GM12878 (cell line): ENCODE data around the gene PAM16. TPM values are rescaled to one million over a fixed set of nuclear protein-coding genes. Genes with fewer than 3 reads are reported as not detected.
A peak's percentile ranks its signal among the peaks of the same experiment; 100 is the strongest.

Experiments
- ATAC-seq: fragments of 200-7000 bp; cut with Tn5 transposase; 3 replicates; pipeline ENCODE4 v1.9.1; 2020; ENCODE audit warnings: mild to moderate bottlenecking, moderate library complexity
- BruUV-seq: library from RNA; stranded (reverse); fragments of 400-500 nt; replicated peaks from 2 replicates; lab custom pipeline; 2021; lab: Mats Ljungman, UMichigan
- CTCF ChIA-PET: fragments of 300-600 bp; sonication (Branson Sonifier 250); formaldehyde crosslinking; extraction: SDS; loops from one replicate; lab custom pipeline; 2021; ENCODE audit warnings: inconsistent platforms; lab: Yijun Ruan, JAX
- POLR2A ChIA-PET: fragments of 350-600 bp; formaldehyde crosslinking; extraction: SDS; loops from one replicate; lab custom pipeline; 2021; ENCODE audit warnings: inconsistent platforms; lab: Charles Lee
- RAD21 ChIA-PET: fragments of 300-600 bp; sonication (Branson Sonifier 250); formaldehyde crosslinking; loops from one replicate; lab custom pipeline; 2023; ENCODE audit warnings: antibody characterized with exemption; ENCODE audit not compliant: unreplicated experiment; lab: Charles Lee
- SMC1A ChIA-PET: fragments of 300-600 bp; sonication (Branson Sonifier 250); formaldehyde crosslinking; loops from one replicate; lab custom pipeline; 2023; ENCODE audit not compliant: unreplicated experiment, uncharacterized antibody; lab: Charles Lee
- DNase-seq: peaks from one replicate; pipeline ENCODE4 v3.0.0-alpha.2; 2011; ENCODE audit warnings: low read depth, low spot score
- FAIRE-seq: peaks from 3 replicates; lab custom pipeline; 2011; peaks lifted over from hg19 to GRCh38; lab: Jason Lieb, UNC
- H2AFZ ChIP-seq: 2 replicates; pipeline ENCODE4 v1.6.0; 2011; ENCODE audit warnings: low read depth, low read length, control low read depth; ENCODE audit not compliant: control insufficient read depth
- H3K27ac ChIP-seq: 2 replicates; pipeline ENCODE4 v1.5.1; 2011; ENCODE audit warnings: control low read depth; ENCODE audit not compliant: control insufficient read depth, insufficient read depth
- H3K27me3 ChIP-seq, 2 experiments: replicated peaks in 1 of 2; 2 replicates each; pipeline versions ENCODE4 v1.6.0 to v1.6.1; 2011; ENCODE audit warnings: low read length in 1 of 2; ENCODE audit not compliant: control insufficient read depth in 2 of 2, insufficient read depth in 2 of 2
- H3K36me3 ChIP-seq, 2 experiments: 2 replicates each; pipeline ENCODE4 v1.5.1; 2011; ENCODE audit warnings: low read length in 1 of 2; ENCODE audit not compliant: control insufficient read depth in 2 of 2, insufficient read depth in 2 of 2
- H3K4me1 ChIP-seq: 2 replicates; pipeline ENCODE4 v1.6.1; 2011; ENCODE audit warnings: mild to moderate bottlenecking, low read length, moderate library complexity, mixed read lengths; ENCODE audit not compliant: control insufficient read depth, insufficient read depth
- H3K4me2 ChIP-seq: 2 replicates; pipeline ENCODE4 v1.6.0; 2011; ENCODE audit warnings: control low read depth; ENCODE audit not compliant: control insufficient read depth, insufficient read depth
- H3K4me3 ChIP-seq: fragments of 200-600 bp; sonication (generic); 2 replicates; pipeline ENCODE4 v1.5.1; 2016
- H3K79me2 ChIP-seq: 2 replicates; pipeline ENCODE4 v1.6.0; 2011; ENCODE audit warnings: low read length; ENCODE audit not compliant: control insufficient read depth, insufficient read depth
- H3K9ac ChIP-seq: 2 replicates; pipeline ENCODE4 v1.8.0; 2011; ENCODE audit warnings: low read length, control low read depth, mixed read lengths; ENCODE audit not compliant: control insufficient read depth, insufficient read depth
- H3K9me3 ChIP-seq: replicated peaks from 3 replicates; pipeline ENCODE4 v1.5.1; 2011; ENCODE audit warnings: mild to moderate bottlenecking, low read length; ENCODE audit not compliant: control insufficient read depth, insufficient read depth
- H4K20me1 ChIP-seq: 2 replicates; pipeline ENCODE4 v1.6.0; 2011; ENCODE audit not compliant: control insufficient read depth, insufficient read depth
- BHLHE40 ChIP-seq, 2 experiments: fragments of 450-650 bp in 1 of 2; IDR thresholded peaks; 2 replicates each; pipeline ENCODE4 v1.6.1; 2011 to 2017; ENCODE audit warnings: low read depth in 2 of 2, borderline replicate concordance in 1 of 2, improper control_type of control experiment in 1 of 2, low read length in 1 of 2, mild to moderate bottlenecking in 1 of 2
- BMI1 ChIP-seq: fragments of 450-650 bp; IDR thresholded peaks from 2 replicates; pipeline ENCODE4 v1.6.1; 2016; ENCODE audit warnings: mild to moderate bottlenecking, moderate library complexity, borderline replicate concordance
- HCFC1 ChIP-seq: fragments of 150-350 bp; IDR thresholded peaks from 2 replicates; pipeline ENCODE4 v1.6.1; 2014; ENCODE audit warnings: low read length
- POLR2A ChIP-seq: IDR thresholded peaks from 2 replicates; pipeline ENCODE4 v1.6.1; 2011; ENCODE audit warnings: low read depth, mild to moderate bottlenecking, low read length
- RBBP5 ChIP-seq: fragments of 200-600 bp; sonication (generic); conservative IDR thresholded peaks from 2 replicates; pipeline ENCODE4 v1.6.1; 2016
- REST ChIP-seq: IDR thresholded peaks from 2 replicates; pipeline ENCODE4 v1.6.1; 2012; ENCODE audit warnings: mild to moderate bottlenecking, low read depth, low read length
- SMC3 ChIP-seq: IDR thresholded peaks from 2 replicates; pipeline ENCODE4 v1.6.1; 2011; ENCODE audit warnings: low read length, improper control_type of control experiment, borderline replicate concordance
- WGBS: methylation state at CpG from one replicate; pipeline ENCODE4 v1.1.6; 2016; ENCODE audit warnings: low lambda C conversion rate; ENCODE audit not compliant: insufficient replicate concordance, insufficient coverage; ENCODE audit errors: missing lambda C conversion rate; 5-methylcytosine and 5-hydroxymethylcytosine counted together
- in situ Hi-C: fragments of 300-500 bp; cut with MboI; formaldehyde crosslinking; loops from 9 replicates; pipeline ENCODE4 v1.14.3; 2018; ENCODE audit warnings: mixed read lengths
- intact Hi-C: fragments of 100-400 bp; cut with micrococcal nuclease; formaldehyde crosslinking; loops from one replicate; pipeline ENCODE4 v1.14.2; 2022; ENCODE audit not compliant: unreplicated experiment
- polyA plus RNA-seq, 11 experiments: library from polyadenylated mRNA; depleted of rRNA in 4 of 11; unstranded in 6 of 11; stranded (reverse) in 5 of 11; fragments of >200 nt; fragmentation: Nextera tagmentation in 4 of 11; fragmentation: Illumina TruSeq in 1 of 11; extraction: Ambion mirVana in 4 of 11; extraction: Trizol in 1 of 11; gene quantifications; 1 replicate in 1 of 11; 2 replicates in 10 of 11; pipeline versions ENCODE4 v1.2.1 to v1.2.3, GENCODE V29; 2011 to 2016; ENCODE audit warnings: inconsistent platforms in 2 of 11, missing spikeins in 2 of 11, low read depth in 1 of 11
- total RNA-seq, 4 experiments: library from RNA; depleted of rRNA in 3 of 4; stranded (reverse); fragments of >200 nt in 3 of 4; fragmentation: Illumina TruSeq in 1 of 4; extraction: Trizol in 1 of 4; gene quantifications; 2 replicates each; pipeline versions ENCODE4 v1.2.1 to v1.2.3, GENCODE V29; 2013 to 2021

PAM16 gene
- total and polyA plus RNA-seq, 10 of the 15 experiments (the other 5 are each of a cell fraction or from before 2014, with no cell fraction given) = 18.5 to 94.3 (median 51.5) TPM

GRCh38 chr16:4361033-4361943 lies 10.2 kb upstream of the PAM16 start:
- no peak for ATAC-seq
- Histone ChIP-seq H3K4me1 (peaks cover 7% of the 10 kb centered on the region), H3K27ac (no peak overlapping the region), H3K36me3 (peaks cover 4 to 35% of the 10 kb centered on the region in 2 experiments; a peak in 3 of 4 replicates), H4K20me1 (no peaks in the 10 kb centered on the region), H2AFZ (no peak overlapping the region), H3K27me3 (no peaks in the 10 kb centered on the region), H3K4me2 (no peak overlapping the region), H3K79me2 (no peaks in the 10 kb centered on the region), H3K4me3 (no peak overlapping the region), H3K9ac (no peak overlapping the region), H3K9me3 (no peaks in the 10 kb centered on the region)
- DNase-seq = no peak
- FAIRE-seq = no peak
- TF ChIP-seq POLR2A = 0 out of 2 replicates have a peak, but pooled peaks have one; percentile 18
- no peak for TF ChIP-seq HCFC1
- TF ChIP-seq BMI1 = no peak
- no peak for TF ChIP-seq BHLHE40 (IDR thresholded peaks at IDR 0.05; ENCODE audit: borderline replicate concordance in 1 of 2, low read depth in 2 of 2, low read length in 1 of 2)
- RAD21 ChIA-PET = no interaction called here
- intact Hi-C loops = no loop called here
- SMC1A ChIA-PET = no interaction called here
- no TSS peak for BruUV-seq
- CTCF ChIA-PET = interaction anchor here (1.8 kb wide), 1 partner anchor 42 kb away, joined by 5 read pairs; no protein-coding TSS in a partner anchor
- 97% methylated on average over 28 of the region's 28 CpGs for WGBS
- in situ Hi-C loops = loop anchor here (5.0 kb wide), 1 partner anchor 36 kb away; no protein-coding TSS in a partner anchor
- POLR2A ChIA-PET = no interaction called here

DNA sequence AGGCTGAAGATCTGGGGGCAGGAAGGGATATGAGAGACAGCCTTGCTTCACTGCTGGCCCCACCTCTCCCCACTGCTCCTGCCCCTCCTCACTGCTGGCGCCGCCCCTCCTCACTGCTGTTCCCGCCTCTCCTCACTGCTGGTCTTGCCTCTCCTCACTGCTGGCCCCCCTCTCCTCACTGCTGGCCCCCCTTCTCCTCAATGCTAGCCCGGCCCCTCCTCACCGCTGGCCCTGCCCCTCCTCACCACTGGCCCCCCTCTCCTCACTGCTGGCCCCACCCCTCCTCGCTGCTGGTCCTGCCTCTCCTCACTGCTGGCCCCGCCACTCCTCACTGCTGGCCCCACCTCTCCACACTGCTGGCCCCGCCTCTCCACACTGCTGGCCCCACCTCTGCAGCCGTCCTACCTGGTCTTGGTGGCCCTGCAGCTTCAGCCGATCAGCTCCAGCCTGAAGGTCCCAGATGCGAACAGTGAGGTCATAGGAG lies 9.5 kb upstream of the PAM16 start:
- ChIA-PET CTCF (no interaction called here), SMC1A (no interaction called here), POLR2A (no interaction called here), RAD21 (no interaction called here)
- Histone ChIP-seq H3K4me3 (no peak overlapping the region), H4K20me1 (no peaks in the 10 kb centered on the region), H3K27me3 (no peaks in the 10 kb centered on the region), H3K36me3 (peaks cover 4 to 35% of the 10 kb centered on the region in 2 experiments; a peak in 3 of 4 replicates), H3K9ac (no peak overlapping the region), H3K79me2 (no peaks in the 10 kb centered on the region), H3K4me1 (peaks cover 4% of the 10 kb centered on the region), H3K4me2 (no peak overlapping the region), H3K9me3 (no peaks in the 10 kb centered on the region), H2AFZ (no peak overlapping the region), H3K27ac (no peak overlapping the region)
- in situ Hi-C loops (loop anchor here (5.0 kb wide), 1 partner anchor 37 kb away; no protein-coding TSS in a partner anchor), intact Hi-C loops (no loop called here)
- BruUV-seq = no TSS peak
- TF ChIP-seq REST = no peak
- no peak for TF ChIP-seq RBBP5
- no peak for TF ChIP-seq SMC3
- WGBS = 85% methylated on average over 8 of the region's 11 CpGs
- ATAC-seq (peak; percentile 41), FAIRE-seq (no peak), DNase-seq (no peak)
